HG03095 (cell line): ENCODE measurements around the gene EGLN2.
"Not testable (repeated sequence)": the region's sequence is repeated elsewhere in the genome, so short reads cannot be mapped to it uniquely, and the experiment has no call there.

Experiments
- ATAC-seq: cut with Tn5 transposase; IDR thresholded peaks from one replicate; pipeline ENCODE4 v1.9.1; 2021; ENCODE audit warnings: moderate library complexity; ENCODE audit not compliant: unreplicated experiment

EGLN2 gene

GRCh38 chr19:40798683-40799557 is at the start of gene EGLN2:
Gene EGLN2, plus strand, starts transcription at chr19:40799191. Its CDS starts 1,382 bp downstream, at chr19:40800573.
- peak; percentile 68 for ATAC-seq

- ATAC-seq: peak; percentile 77
Observed at GRCh38 chr19:40750058-40750873, 48.7 kb upstream of the EGLN2 start, which contains the start of gene ACTMAP. Gene ACTMAP, minus strand, starts transcription at chr19:40750477. Its CDS starts 674 bp downstream, at chr19:40749803.

- peak; percentile 47 for ATAC-seq
Observed at GRCh38 chr19:40750874-40751537, 48.0 kb upstream of the EGLN2 start, which contains the start of gene SNRPA. Gene SNRPA, plus strand, starts transcription at chr19:40751203. Its CDS starts 206 bp downstream, at chr19:40751409.

- ATAC-seq: no peak
Observed at GRCh38 chr19:40752257-40752781, 46.7 kb upstream of the EGLN2 start.

GRCh38 chr19:40754611-40755247 is 44.3 kb upstream of the EGLN2 start:
- no peak for ATAC-seq

GRCh38 chr19:40755248-40755624 is 43.8 kb upstream of the EGLN2 start:
- ATAC-seq: no peak

- ATAC-seq: no peak
Observed at GRCh38 chr19:40755791-40756190, 43.2 kb upstream of the EGLN2 start.

GRCh38 chr19:40756502-40757110 is 42.4 kb upstream of the EGLN2 start:
- no peak for ATAC-seq

- no peak for ATAC-seq
Observed at GRCh38 chr19:40758491-40758890, 40.5 kb upstream of the EGLN2 start.

- no peak for ATAC-seq
Observed at GRCh38 chr19:40759352-40759751, 39.6 kb upstream of the EGLN2 start.

GRCh38 chr19:40762754-40763470 is 36.1 kb upstream of the EGLN2 start:
- no peak for ATAC-seq

- ATAC-seq: no peak
Observed at GRCh38 chr19:40763526-40763925, 35.5 kb upstream of the EGLN2 start.

GRCh38 chr19:40763963-40764362 is 35.0 kb upstream of the EGLN2 start:
- ATAC-seq: no peak

- not testable (repeated sequence) for ATAC-seq
Observed at GRCh38 chr19:40766385-40766784, 32.6 kb upstream of the EGLN2 start.

GRCh38 chr19:40768869-40769268 is 30.1 kb upstream of the EGLN2 start:
- no peak for ATAC-seq

GRCh38 chr19:40771101-40771862 is 27.7 kb upstream of the EGLN2 start:
- not testable (repeated sequence) for ATAC-seq

GRCh38 chr19:40774916-40775631 is 23.9 kb upstream of the EGLN2 start, which contains the start of gene MIA:
Gene MIA, plus strand, starts transcription at chr19:40775521. Its CDS starts 22 bp downstream, at chr19:40775543.
- no peak for ATAC-seq

GRCh38 chr19:40775632-40776022 is 23.4 kb upstream of the EGLN2 start:
- ATAC-seq: no peak
